ENCODE results near the gene FGF14. TPM values are rescaled to one million over a fixed set of nuclear protein-coding genes. Genes with fewer than 3 reads are reported as not detected.

Gene FGF14
- total RNA-seq, 3 donors from 2014 or later (not counting 1 experiment from before 2014, with no cell fraction given) = not detected

DNA sequence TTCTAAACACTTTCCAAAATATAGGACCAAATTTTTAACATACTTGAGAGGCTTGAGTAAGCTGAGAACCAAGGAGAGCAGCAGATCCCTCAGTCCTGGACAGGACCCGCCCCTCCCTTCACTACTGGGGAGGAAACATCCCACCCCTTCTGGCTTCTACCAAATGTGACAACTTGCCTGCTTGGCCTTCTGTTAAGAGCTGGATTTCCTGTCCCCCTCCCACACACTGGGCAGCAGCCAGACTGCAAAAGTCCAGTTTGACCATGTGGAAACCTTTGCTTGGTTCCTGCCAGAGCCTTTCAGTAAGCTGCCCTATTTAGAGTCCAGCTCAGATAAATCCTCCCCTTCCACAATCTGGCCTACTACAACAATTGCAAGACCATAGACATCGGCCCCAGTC, 84.3 kb downstream of the FGF14 start:
- no peaks in the 10 kb centered on the region for H3K4me1 Mint-ChIP-seq
- Histone ChIP-seq H3K9me3 (ENCODE audit: control insufficient read depth, insufficient read depth, low read length) (no peaks in the 10 kb centered on the region), H3K27ac (ENCODE audit: low read length) (no peak overlapping the region), H3K4me3 (ENCODE audit: low read length) (no peak overlapping the region), H3K27me3 (ENCODE audit: control insufficient read depth, insufficient read depth, low read length) (no peaks in the 10 kb centered on the region), H3K4me1 (ENCODE audit: control insufficient read depth, insufficient read depth, low read length) (no peaks in the 10 kb centered on the region), H3K36me3 (ENCODE audit: control insufficient read depth, insufficient read depth, low read length) (no peaks in the 10 kb centered on the region)
- H3K9me3 Mint-ChIP-seq = peaks cover 0 to 2% of the 10 kb centered on the region in 2 donors
- H3K27ac Mint-ChIP-seq = no peak overlapping the region
- DNase-seq (no peak), ATAC-seq (no peak)
- TF ChIP-seq, protein P1, sequence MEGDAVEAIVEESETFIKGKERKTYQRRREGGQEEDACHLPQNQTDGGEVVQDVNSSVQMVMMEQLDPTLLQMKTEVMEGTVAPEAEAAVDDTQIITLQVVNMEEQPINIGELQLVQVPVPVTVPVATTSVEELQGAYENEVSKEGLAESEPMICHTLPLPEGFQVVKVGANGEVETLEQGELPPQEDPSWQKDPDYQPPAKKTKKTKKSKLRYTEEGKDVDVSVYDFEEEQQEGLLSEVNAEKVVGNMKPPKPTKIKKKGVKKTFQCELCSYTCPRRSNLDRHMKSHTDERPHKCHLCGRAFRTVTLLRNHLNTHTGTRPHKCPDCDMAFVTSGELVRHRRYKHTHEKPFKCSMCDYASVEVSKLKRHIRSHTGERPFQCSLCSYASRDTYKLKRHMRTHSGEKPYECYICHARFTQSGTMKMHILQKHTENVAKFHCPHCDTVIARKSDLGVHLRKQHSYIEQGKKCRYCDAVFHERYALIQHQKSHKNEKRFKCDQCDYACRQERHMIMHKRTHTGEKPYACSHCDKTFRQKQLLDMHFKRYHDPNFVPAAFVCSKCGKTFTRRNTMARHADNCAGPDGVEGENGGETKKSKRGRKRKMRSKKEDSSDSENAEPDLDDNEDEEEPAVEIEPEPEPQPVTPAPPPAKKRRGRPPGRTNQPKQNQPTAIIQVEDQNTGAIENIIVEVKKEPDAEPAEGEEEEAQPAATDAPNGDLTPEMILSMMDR (IDR thresholded peaks at IDR 0.05) = no peak
- H3K4me3 Mint-ChIP-seq = no peak overlapping the region
- H3K36me3 Mint-ChIP-seq = no peaks in the 10 kb centered on the region
- 44% methylated on average over 1 of the region's 2 CpGs for WGBS (ENCODE audit: insufficient coverage)
- intact Hi-C loops (cut with micrococcal nuclease) = no loop called here
- H3K27me3 Mint-ChIP-seq (ENCODE audit: low read depth in 2 of 2) = no peaks in the 10 kb centered on the region

DNA sequence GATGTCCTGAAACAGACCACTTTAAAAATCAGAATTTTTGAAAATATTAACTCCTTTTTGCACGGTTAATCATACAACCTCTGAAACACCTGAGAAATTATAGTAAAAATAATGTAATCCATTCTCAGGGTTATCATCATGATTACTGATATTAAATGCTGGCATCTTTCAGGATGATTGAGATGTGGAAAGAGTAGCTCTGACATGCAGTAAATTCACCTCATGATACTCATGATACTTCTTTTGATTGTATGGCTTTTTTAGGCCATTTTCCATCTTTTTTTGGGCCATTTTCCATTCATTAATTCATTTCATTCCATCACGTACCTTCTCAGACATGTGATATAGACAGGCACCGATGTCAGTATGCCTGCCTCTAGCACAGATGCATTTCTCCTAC, 85.1 kb downstream of the FGF14 start:
- no peaks in the 10 kb centered on the region for H3K27me3 ChIP-seq (ENCODE audit: control insufficient read depth, insufficient read depth, low read length)
- Mint-ChIP-seq H3K36me3 (no peaks in the 10 kb centered on the region), H3K4me1 (no peaks in the 10 kb centered on the region), H3K27me3 (ENCODE audit: low read depth in 2 of 2) (no peaks in the 10 kb centered on the region), H3K27ac (no peak overlapping the region), H3K4me3 (no peak overlapping the region), H3K9me3 (peaks cover 0 to 1% of the 10 kb centered on the region in 2 donors)
- no peaks in the 10 kb centered on the region for H3K4me1 ChIP-seq (ENCODE audit: control insufficient read depth, insufficient read depth, low read length)
- H3K27ac ChIP-seq (ENCODE audit: low read length) = no peak overlapping the region
- H3K4me3 ChIP-seq (ENCODE audit: low read length) = no peak overlapping the region
- no peaks in the 10 kb centered on the region for H3K9me3 ChIP-seq (ENCODE audit: control insufficient read depth, insufficient read depth, low read length)
- TF ChIP-seq, protein P1 (IDR thresholded peaks at IDR 0.05) = no peak
- no peaks in the 10 kb centered on the region for H3K36me3 ChIP-seq (ENCODE audit: control insufficient read depth, insufficient read depth, low read length)
- DNase-seq (no peak), ATAC-seq (no peak)
- 91% methylated on average over 2 of the region's 3 CpGs for WGBS (ENCODE audit: insufficient coverage)
- intact Hi-C loops (cut with micrococcal nuclease) = no loop called here

DNA sequence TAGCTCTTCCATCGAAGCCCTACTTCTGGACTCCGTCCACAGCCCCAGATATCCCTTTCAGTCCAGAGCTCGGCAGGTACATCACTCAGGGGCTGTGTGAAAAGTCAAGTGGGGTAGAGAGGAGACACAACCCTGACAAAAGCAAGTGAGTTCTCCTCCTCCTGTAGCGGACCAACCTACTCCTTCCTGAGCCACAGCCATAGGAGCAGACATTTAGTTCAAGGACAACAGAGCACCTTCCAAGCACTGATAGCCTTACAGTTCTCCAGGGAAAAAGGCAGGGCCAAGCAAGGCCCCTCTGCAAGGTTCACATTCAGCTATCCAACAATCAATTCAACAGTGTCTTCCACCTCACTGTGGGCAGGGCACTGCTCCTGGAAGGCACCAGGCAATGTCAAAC, 89.0 kb downstream of the FGF14 start:
- no peak overlapping the region for H3K4me3 ChIP-seq (ENCODE audit: low read length)
- no peaks in the 10 kb centered on the region for H3K9me3 ChIP-seq (ENCODE audit: control insufficient read depth, insufficient read depth, low read length)
- no peaks in the 10 kb centered on the region for H3K36me3 ChIP-seq (ENCODE audit: control insufficient read depth, insufficient read depth, low read length)
- no peak for ATAC-seq
- intact Hi-C loops (cut with micrococcal nuclease) = no loop called here
- DNase-seq = no peak
- 86% methylated on average over 4 of the region's 4 CpGs for WGBS (ENCODE audit: insufficient coverage)
- no peaks in the 10 kb centered on the region for H3K4me1 Mint-ChIP-seq
- no peaks in the 10 kb centered on the region for H3K36me3 Mint-ChIP-seq
- no peaks in the 10 kb centered on the region for H3K4me1 ChIP-seq (ENCODE audit: control insufficient read depth, insufficient read depth, low read length)
- H3K27me3 Mint-ChIP-seq (ENCODE audit: low read depth in 2 of 2) = no peaks in the 10 kb centered on the region
- H3K27ac ChIP-seq (ENCODE audit: low read length) = no peak overlapping the region
- H3K27ac Mint-ChIP-seq = no peak overlapping the region
- no peaks in the 10 kb centered on the region for H3K9me3 Mint-ChIP-seq
- H3K4me3 Mint-ChIP-seq = no peak overlapping the region
- no peaks in the 10 kb centered on the region for H3K27me3 ChIP-seq (ENCODE audit: control insufficient read depth, insufficient read depth, low read length)
- TF ChIP-seq, protein P1 (IDR thresholded peaks at IDR 0.05) = no peak

DNA sequence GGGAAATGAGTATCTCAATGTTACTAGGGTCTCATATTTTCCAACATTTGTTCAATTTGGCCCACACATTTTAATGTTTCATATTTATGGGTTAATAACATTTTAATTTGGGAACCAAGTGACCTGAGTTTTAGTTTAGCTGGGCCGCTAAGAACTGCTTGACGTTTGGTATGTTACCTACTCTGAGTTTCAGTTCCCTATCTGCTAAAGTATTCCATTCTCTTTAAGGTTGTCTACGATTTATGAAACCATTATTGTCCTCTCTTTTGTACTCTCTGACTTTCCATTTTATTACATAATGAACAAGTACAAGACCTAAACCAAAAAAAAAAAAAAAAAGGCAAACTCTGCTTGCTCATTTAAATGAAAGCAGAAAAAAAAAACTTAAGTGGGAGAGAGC, 89.9 kb downstream of the FGF14 start:
- Histone ChIP-seq H3K36me3 (ENCODE audit: control insufficient read depth, insufficient read depth, low read length) (no peaks in the 10 kb centered on the region), H3K27me3 (ENCODE audit: control insufficient read depth, insufficient read depth, low read length) (no peaks in the 10 kb centered on the region), H3K9me3 (ENCODE audit: control insufficient read depth, insufficient read depth, low read length) (no peaks in the 10 kb centered on the region), H3K4me3 (ENCODE audit: low read length) (no peak overlapping the region), H3K27ac (ENCODE audit: low read length) (no peak overlapping the region), H3K4me1 (ENCODE audit: control insufficient read depth, insufficient read depth, low read length) (no peaks in the 10 kb centered on the region)
- Mint-ChIP-seq H3K9me3 (no peaks in the 10 kb centered on the region), H3K36me3 (no peaks in the 10 kb centered on the region), H3K4me1 (no peaks in the 10 kb centered on the region), H3K4me3 (no peak overlapping the region), H3K27me3 (ENCODE audit: low read depth in 2 of 2) (no peaks in the 10 kb centered on the region), H3K27ac (no peak overlapping the region)
- 69% methylated on average over 3 of the region's 3 CpGs for WGBS (ENCODE audit: insufficient coverage)
- ATAC-seq = no peak
- intact Hi-C loops (cut with micrococcal nuclease) = no loop called here
- TF ChIP-seq, protein P1 (IDR thresholded peaks at IDR 0.05) = no peak
- DNase-seq = no peak

Data from natural killer cell (primary cell).